Measurements from ENCODE around the gene RCOR1. TPM values are rescaled to one million over a fixed set of nuclear protein-coding genes. Genes with fewer than 3 reads are reported as not detected.

Gene RCOR1
- total and polyA plus RNA-seq, 11 donors = 2.7 to 20.9 (median 12.1) TPM

- Histone ChIP-seq H3K9me3 (no peaks in the 10 kb centered on the region), H3K4me3 (no peak overlapping the region), H3K27ac (no peak overlapping the region), H3K36me3 (peaks cover 0 to 1% (median 0%) of the 10 kb centered on the region in 9 donors), H3K4me1 (peaks cover 0 to 41% (median 15%) of the 10 kb centered on the region in 12 donors), H3K27me3 (no peaks in the 10 kb centered on the region)
- WGBS, 4 donors = 75 to 80% (median 77%) methylated on average over 8 of the region's 8 CpGs
- TF ChIP-seq POLR2A (IDR thresholded peaks at IDR 0.05) (no peak), CTCF (IDR thresholded peaks at IDR 0.05) (no peak)
- no peak for ATAC-seq
- DNase-seq = no peak
- intact Hi-C loops (cut with DNase I) = loop anchor here in 9 of 10 donors (5.0 to 10.0 kb wide), 9 partner anchors 78 to 596 kb away; partner anchors contain the start of genes EXOC3L4 (in 2 of the 9), RCOR1 (in 2 of the 9), TRAF3 (in 2 of the 9) and LBHD2 (in 1 of the 9)
Measured at GRCh38 chr14:102696332-102696731, 103.9 kb downstream of the RCOR1 start.

GRCh38 chr14:102696856-102697495 is 104.5 kb downstream of the RCOR1 start:
- TF ChIP-seq CTCF (IDR thresholded peaks at IDR 0.05) (no peak), POLR2A (IDR thresholded peaks at IDR 0.05) (no peak)
- ATAC-seq (peak; percentile 26 to 78 (median 44)), DNase-seq (no peak)
- WGBS, 4 donors = 29 to 36% (median 34%) methylated on average over 3 of the region's 3 CpGs
- Histone ChIP-seq H3K9me3 (no peaks in the 10 kb centered on the region), H3K36me3 (peaks cover 0 to 8% (median 0%) of the 10 kb centered on the region in 9 donors), H3K27ac (no peak overlapping the region), H3K4me3 (no peak overlapping the region), H3K27me3 (no peaks in the 10 kb centered on the region), H3K4me1 (peaks cover 0 to 41% (median 15%) of the 10 kb centered on the region in 12 donors)
- intact Hi-C loops (cut with DNase I) = loop anchor here in 9 of 10 donors (5.0 to 10.0 kb wide), 9 partner anchors 78 to 595 kb away; partner anchors contain the start of genes EXOC3L4 (in 2 of the 9), RCOR1 (in 2 of the 9), TRAF3 (in 2 of the 9) and LBHD2 (in 1 of the 9)

GRCh38 chr14:102697501-102697900 is 105.1 kb downstream of the RCOR1 start:
- H3K27me3 ChIP-seq = no peaks in the 10 kb centered on the region
- H3K27ac ChIP-seq = no peak overlapping the region
- H3K36me3 ChIP-seq = peaks cover 0 to 12% (median 0%) of the 10 kb centered on the region in 9 donors
- intact Hi-C loops (cut with DNase I) = loop anchor here in 9 of 10 donors (5.0 to 10.0 kb wide), 9 partner anchors 77 to 595 kb away; partner anchors contain the start of genes EXOC3L4 (in 2 of the 9), RCOR1 (in 2 of the 9), TRAF3 (in 2 of the 9) and LBHD2 (in 1 of the 9)
- DNase-seq = no peak
- TF ChIP-seq POLR2A (IDR thresholded peaks at IDR 0.05) (no peak), CTCF (IDR thresholded peaks at IDR 0.05) (no peak)
- WGBS, 4 donors = 93 to 98% (median 96%) methylated on average over 6 of the region's 6 CpGs
- H3K4me3 ChIP-seq = no peak overlapping the region
- ATAC-seq = no peak
- peaks cover 0 to 39% (median 15%) of the 10 kb centered on the region in 12 donors for H3K4me1 ChIP-seq
- H3K9me3 ChIP-seq = no peaks in the 10 kb centered on the region

GRCh38 chr14:102699416-102700110 is 107.1 kb downstream of the RCOR1 start:
- Histone ChIP-seq H3K27me3 (no peaks in the 10 kb centered on the region), H3K9me3 (peaks cover 0 to 5% (median 0%) of the 10 kb centered on the region in 12 donors), H3K4me1 (peaks cover 0 to 22% (median 9%) of the 10 kb centered on the region in 12 donors), H3K27ac (no peak overlapping the region), H3K4me3 (no peak overlapping the region), H3K36me3 (peaks cover 0 to 18% (median 0%) of the 10 kb centered on the region in 9 donors)
- whole genome bisulfite sequencing, 4 donors = 93 to 98% (median 95%) methylated on average over 2 of the region's 2 CpGs
- DNase-seq (no peak), ATAC-seq (no peak)
- intact Hi-C loops (cut with DNase I) = loop anchor here (5.0 to 10.0 kb wide), 10 partner anchors 75 to 595 kb away; partner anchors contain the start of genes EXOC3L4 (in 2 of the 10), RCOR1 (in 2 of the 10), TRAF3 (in 2 of the 10) and LBHD2 (in 1 of the 10)
- TF ChIP-seq CTCF (IDR thresholded peaks at IDR 0.05) (no peak), POLR2A (IDR thresholded peaks at IDR 0.05) (no peak)

Measured in heart left ventricle (tissue), 16 donors.